Nephron (organoid): Measurements from ENCODE around the gene TDRD10.

Experiments
- H3K27ac Mint-ChIP-seq, 3 experiments: 2 replicates each; pipeline ENCODE4 v1.8.0; 2020; ENCODE audit warnings: mixed read lengths in 3 of 3, mild to moderate bottlenecking in 2 of 3, moderate library complexity in 1 of 3
- H3K27me3 Mint-ChIP-seq: 2 replicates; pipeline ENCODE4 v1.8.0; 2021; ENCODE audit warnings: low read depth, mild to moderate bottlenecking, moderate library complexity, mixed read lengths
- H3K36me3 Mint-ChIP-seq: 2 replicates; pipeline ENCODE4 v1.8.0; 2020; ENCODE audit warnings: low read depth, mixed read lengths
- H3K4me1 Mint-ChIP-seq: 2 replicates; pipeline ENCODE4 v1.8.0; 2020; ENCODE audit warnings: mixed read lengths
- H3K4me3 Mint-ChIP-seq, 3 experiments: 2 replicates each; pipeline ENCODE4 v1.8.0; 2020; ENCODE audit warnings: mild to moderate bottlenecking in 3 of 3, mixed read lengths in 3 of 3, moderate library complexity in 2 of 3
- H3K9me3 Mint-ChIP-seq: 2 replicates; pipeline ENCODE4 v1.8.0; 2020; ENCODE audit warnings: mixed read lengths
- TF ChIP-seq, protein P1 (sequence below), 3 experiments: fragments of 200-600 bp; sonication (generic); IDR thresholded peaks; one replicate each; pipeline ENCODE4 v1.5.0; 2021; ENCODE audit warnings: antibody characterized with exemption in 3 of 3; ENCODE audit not compliant: unreplicated experiment in 3 of 3

The TDRD10 gene

DNA sequence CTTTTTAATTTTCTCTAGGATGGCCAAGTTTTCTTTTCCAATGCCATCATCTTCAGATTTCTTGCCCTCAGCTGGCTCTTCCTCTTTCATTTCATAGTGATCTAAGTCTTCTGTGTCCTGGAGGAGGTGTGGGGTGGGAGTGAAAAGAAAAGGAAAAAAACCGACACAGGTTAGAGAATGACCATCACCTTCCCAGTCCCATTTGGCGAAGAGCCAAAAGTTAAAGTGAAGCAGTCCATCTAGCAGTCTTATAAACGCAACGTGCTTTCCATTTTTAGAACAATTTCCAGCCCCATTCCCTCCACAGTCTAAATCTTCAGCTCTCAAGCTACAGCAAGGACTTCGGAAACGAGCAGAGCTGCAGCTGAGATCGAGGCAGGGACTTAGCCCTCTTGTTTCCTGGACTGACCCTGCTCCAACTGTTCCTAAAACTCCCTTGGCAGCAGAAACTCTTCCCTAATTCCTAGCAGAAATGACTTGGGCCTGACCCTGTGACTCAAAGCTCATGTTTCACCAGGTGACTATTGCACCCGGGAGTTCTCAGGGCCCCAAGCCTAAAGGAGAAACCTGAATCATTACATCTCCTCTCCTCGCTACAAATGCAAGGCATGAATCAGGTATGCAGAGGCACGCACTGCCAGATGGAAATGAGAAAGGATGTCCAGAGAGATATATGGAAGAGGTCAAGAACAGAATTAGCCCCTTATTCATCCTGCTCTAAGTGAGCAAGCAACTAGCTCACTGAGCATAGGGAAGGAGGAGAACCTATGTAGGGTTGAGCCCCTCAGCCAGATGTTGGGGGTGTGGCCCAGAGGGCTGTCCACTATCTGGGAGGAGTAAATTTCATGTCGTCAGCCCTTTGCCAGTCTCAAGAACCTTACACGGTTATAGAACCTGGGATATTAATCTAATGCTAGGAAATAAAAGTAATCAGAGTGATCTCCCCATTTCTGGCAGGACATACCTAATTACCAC, 51.3 kb downstream of the TDRD10 start:
- Mint-ChIP-seq H3K4me3 (no peak overlapping the region), H3K27ac (peak overlapping the region in 1 of 3 experiments; percentile 17), H3K4me1 (peaks cover 36% of the 10 kb centered on the region), H3K9me3 (no peaks in the 10 kb centered on the region), H3K36me3 (peaks cover 65% of the 10 kb centered on the region), H3K27me3 (no peaks in the 10 kb centered on the region)
- TF ChIP-seq, protein P1, sequence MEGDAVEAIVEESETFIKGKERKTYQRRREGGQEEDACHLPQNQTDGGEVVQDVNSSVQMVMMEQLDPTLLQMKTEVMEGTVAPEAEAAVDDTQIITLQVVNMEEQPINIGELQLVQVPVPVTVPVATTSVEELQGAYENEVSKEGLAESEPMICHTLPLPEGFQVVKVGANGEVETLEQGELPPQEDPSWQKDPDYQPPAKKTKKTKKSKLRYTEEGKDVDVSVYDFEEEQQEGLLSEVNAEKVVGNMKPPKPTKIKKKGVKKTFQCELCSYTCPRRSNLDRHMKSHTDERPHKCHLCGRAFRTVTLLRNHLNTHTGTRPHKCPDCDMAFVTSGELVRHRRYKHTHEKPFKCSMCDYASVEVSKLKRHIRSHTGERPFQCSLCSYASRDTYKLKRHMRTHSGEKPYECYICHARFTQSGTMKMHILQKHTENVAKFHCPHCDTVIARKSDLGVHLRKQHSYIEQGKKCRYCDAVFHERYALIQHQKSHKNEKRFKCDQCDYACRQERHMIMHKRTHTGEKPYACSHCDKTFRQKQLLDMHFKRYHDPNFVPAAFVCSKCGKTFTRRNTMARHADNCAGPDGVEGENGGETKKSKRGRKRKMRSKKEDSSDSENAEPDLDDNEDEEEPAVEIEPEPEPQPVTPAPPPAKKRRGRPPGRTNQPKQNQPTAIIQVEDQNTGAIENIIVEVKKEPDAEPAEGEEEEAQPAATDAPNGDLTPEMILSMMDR (IDR thresholded peaks at IDR 0.05; ENCODE audit: unreplicated experiment in 3 of 3): no peak

DNA sequence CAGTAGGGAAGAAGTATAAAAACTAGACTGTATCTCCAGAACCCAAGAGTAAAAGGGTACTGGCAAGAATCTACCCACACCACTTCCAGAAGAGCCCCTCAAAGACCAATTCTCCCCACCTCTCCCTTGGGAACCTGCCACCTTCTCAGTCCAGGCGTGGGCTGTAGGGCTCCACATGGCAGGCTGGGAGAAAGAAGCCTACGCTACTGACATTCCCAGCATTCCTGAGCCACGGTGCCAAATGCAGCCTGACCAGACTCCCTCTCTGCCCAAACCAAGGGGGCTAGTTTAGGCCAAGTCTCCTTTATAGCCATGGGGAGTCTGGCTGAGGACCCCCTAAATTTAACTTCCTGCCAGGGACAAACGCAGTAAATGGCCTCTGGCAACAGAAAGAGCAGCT, 54.4 kb downstream of the TDRD10 start:
- peaks cover 36% of the 10 kb centered on the region for H3K4me1 Mint-ChIP-seq
- TF ChIP-seq, protein P1 (IDR thresholded peaks at IDR 0.05; ENCODE audit: unreplicated experiment in 3 of 3): no peak
- H3K4me3 Mint-ChIP-seq: peak overlapping the region; percentile 90 to 94 (median 94)
- H3K27me3 Mint-ChIP-seq: no peaks in the 10 kb centered on the region
- H3K9me3 Mint-ChIP-seq: no peaks in the 10 kb centered on the region
- peaks cover 38% of the 10 kb centered on the region for H3K36me3 Mint-ChIP-seq
- H3K27ac Mint-ChIP-seq: peak overlapping the region; percentile 55 to 80 (median 68)

DNA sequence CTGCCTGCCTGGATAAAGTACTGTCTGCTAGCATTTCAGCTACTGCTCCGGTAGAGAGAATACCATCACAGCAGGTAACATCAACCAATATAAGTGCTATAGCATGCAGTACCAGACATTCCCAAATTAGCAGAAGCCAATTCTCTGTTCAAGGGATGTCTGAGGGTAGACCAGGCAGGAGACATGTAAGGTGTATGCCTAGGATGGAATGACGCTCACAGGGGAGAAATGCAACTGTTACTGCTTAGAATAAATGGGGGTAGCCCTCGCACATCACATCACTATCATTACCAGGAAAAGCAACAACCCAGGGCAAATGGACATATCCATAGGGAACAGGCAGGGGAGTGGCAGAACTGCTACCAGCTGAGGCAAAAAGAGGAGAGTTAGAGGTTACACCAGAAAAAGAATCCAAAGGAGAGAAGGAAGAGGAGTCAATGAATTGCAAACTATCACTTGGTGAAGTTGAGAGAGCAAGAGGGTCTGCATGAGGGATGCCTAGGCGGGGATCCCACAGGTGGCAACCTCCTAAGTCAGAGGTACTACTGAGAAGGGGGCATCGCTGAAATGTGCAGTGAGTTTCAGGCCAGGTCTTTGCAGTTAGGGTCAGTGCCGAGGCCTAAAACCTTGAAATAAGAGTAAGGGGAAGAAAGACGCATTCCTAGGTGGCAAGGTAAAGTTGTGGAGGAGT, 55.4 kb downstream of the TDRD10 start:
- no peaks in the 10 kb centered on the region for H3K27me3 Mint-ChIP-seq
- H3K27ac Mint-ChIP-seq: peak overlapping the region; percentile 69 to 91 (median 90)
- peaks cover 33% of the 10 kb centered on the region for H3K36me3 Mint-ChIP-seq
- TF ChIP-seq, protein P1 (IDR thresholded peaks at IDR 0.05; ENCODE audit: unreplicated experiment in 3 of 3): no peak
- peaks cover 36% of the 10 kb centered on the region for H3K4me1 Mint-ChIP-seq
- H3K9me3 Mint-ChIP-seq: no peaks in the 10 kb centered on the region
- peak overlapping the region; percentile 90 to 94 (median 94) for H3K4me3 Mint-ChIP-seq

DNA sequence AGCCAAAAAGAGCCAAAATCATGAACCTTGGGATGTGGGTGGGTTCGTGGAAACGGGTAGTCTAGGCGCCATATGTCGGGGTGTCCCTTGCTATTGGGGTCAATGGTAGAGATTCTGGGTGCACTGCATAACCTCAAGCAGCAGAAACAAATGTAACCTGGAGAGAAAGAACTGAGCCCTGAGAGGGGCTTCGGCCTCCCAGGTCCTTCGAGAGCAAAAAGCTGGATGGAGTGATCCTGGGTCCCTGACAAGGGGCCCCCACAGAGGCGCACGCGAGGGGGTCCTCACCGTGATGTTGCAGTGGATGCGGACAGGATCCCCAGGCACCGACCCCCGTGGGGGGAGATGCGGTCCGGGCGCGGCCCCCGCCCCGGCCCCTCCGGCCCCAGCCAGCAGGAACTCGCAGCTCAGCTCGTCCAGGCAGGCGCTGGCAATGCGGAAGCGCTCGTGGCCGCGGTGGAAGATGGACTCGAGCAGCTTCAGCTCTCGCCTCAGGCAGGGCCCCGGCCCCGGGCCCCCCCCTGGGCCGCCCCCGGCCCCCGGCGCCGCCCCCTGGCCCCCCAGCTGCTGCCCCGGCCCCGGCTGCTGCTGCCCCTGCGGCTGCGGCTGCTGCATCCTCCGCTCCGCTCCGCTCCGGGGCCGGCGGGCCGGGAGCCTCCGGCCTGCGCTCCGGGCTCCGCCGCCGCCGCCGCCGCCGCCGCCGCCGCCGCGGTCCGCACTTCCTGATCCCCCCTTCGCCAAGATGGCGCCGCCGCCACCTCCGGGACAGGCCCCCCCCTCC, 56.1 kb downstream of the TDRD10 start, which contains the start of gene UBE2Q1:
Gene UBE2Q1 (minus strand): TSS at position 724 of the 781 bp plus-strand sequence. CDS start 109 bp downstream, at position 615.
- Mint-ChIP-seq H3K27me3 (peaks cover under 1% of the 10 kb centered on the region), H3K9me3 (no peaks in the 10 kb centered on the region), H3K27ac (peak within 1 kb of the TSS; percentile 87 to 97 (median 94)), H3K4me1 (peaks cover 36% of the 10 kb centered on the region), H3K4me3 (peak within 1 kb of the TSS; percentile 91 to 94 (median 94)), H3K36me3 (peaks cover 28% of the 10 kb centered on the region)
- TF ChIP-seq, protein P1 (IDR thresholded peaks at IDR 0.05; ENCODE audit: unreplicated experiment in 3 of 3): no peak

DNA sequence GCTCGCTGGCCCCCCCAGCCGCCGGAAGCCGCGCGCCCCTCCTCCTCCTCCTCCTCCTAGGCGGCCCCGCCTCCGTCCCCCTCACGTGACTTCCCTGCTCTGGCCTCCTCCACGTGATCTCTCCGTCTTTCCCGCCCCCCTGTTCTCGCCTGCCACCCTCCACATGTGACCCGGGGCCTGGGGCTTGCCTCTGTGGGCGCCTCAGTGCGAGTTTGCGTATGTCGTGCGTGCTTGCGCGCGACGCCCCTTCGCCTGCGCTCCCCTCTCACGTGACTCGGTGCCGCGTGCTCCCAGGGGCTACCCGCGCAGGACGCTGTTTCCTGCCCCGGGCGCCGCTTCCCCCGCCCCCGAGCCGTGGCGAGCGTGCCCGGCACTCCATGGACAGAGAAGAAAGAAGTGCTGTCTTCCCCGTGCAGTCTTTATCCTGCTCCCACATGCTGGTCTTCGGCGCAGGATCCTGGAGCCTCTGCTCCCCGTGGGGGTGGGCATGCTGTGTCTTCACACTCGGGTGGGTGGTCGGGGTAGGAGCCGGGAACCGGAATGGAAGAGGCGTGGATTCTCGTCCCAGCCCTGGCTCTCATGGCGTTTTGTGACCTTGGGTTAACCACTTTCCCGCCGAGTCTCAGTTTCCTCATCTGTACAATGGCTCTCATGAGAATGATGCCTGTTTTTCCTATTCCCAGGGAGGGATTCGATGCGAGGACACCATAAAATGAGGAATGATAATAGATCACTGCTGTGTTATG, 56.9 kb downstream of the TDRD10 start:
- H3K36me3 Mint-ChIP-seq: peaks cover 21% of the 10 kb centered on the region
- H3K9me3 Mint-ChIP-seq: no peaks in the 10 kb centered on the region
- H3K27ac Mint-ChIP-seq: peak overlapping the region; percentile 87 to 97 (median 94)
- TF ChIP-seq, protein P1 (IDR thresholded peaks at IDR 0.05; ENCODE audit: unreplicated experiment in 3 of 3): no peak
- H3K27me3 Mint-ChIP-seq: peaks cover 8% of the 10 kb centered on the region
- H3K4me1 Mint-ChIP-seq: peaks cover 31% of the 10 kb centered on the region
- H3K4me3 Mint-ChIP-seq: peak overlapping the region; percentile 89 to 92 (median 91)
